COLO668 (cell line): ENCODE data around the gene SPPL2C.

Experiments used
- DNase-seq: peaks from one replicate; lab custom pipeline; 2025; ENCODE audit not compliant: unreplicated experiment; lab: John Stamatoyannopoulos, UW

Gene SPPL2C, protein sequence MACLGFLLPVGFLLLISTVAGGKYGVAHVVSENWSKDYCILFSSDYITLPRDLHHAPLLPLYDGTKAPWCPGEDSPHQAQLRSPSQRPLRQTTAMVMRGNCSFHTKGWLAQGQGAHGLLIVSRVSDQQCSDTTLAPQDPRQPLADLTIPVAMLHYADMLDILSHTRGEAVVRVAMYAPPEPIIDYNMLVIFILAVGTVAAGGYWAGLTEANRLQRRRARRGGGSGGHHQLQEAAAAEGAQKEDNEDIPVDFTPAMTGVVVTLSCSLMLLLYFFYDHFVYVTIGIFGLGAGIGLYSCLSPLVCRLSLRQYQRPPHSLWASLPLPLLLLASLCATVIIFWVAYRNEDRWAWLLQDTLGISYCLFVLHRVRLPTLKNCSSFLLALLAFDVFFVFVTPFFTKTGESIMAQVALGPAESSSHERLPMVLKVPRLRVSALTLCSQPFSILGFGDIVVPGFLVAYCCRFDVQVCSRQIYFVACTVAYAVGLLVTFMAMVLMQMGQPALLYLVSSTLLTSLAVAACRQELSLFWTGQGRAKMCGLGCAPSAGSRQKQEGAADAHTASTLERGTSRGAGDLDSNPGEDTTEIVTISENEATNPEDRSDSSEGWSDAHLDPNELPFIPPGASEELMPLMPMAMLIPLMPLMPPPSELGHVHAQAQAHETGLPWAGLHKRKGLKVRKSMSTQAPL

DNA sequence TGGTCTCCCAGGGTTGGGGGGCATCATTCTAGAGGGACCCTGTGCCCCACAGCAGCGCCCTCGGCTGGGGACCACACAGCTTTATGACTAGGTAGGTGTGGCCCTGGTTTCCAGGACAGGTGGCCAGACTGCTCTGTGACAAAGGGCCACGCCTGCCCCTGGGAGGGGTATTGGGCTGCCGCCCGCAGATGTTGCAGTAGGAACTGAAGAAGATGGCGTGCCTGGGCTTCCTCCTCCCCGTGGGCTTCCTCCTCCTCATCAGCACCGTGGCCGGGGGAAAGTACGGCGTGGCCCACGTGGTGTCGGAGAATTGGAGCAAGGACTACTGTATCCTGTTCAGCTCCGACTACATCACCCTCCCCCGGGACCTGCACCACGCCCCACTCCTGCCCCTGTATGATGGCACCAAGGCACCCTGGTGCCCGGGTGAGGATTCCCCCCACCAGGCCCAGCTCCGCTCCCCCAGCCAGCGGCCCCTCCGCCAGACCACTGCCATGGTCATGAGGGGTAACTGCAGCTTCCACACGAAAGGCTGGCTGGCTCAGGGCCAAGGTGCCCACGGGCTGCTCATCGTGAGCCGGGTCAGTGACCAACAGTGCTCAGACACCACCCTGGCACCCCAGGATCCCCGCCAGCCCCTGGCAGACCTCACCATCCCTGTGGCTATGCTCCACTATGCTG, at the start of gene SPPL2C:
Gene SPPL2C, plus strand, starts transcription at position 187 of the 681 bp plus-strand sequence. Its CDS starts 26 bp downstream, at position 213.
- DNase-seq, result peak; percentile 39

- DNase-seq, result no peak
Observed at GRCh38 chr17:45800816-45801215, 43.9 kb upstream of the SPPL2C start.

DNA sequence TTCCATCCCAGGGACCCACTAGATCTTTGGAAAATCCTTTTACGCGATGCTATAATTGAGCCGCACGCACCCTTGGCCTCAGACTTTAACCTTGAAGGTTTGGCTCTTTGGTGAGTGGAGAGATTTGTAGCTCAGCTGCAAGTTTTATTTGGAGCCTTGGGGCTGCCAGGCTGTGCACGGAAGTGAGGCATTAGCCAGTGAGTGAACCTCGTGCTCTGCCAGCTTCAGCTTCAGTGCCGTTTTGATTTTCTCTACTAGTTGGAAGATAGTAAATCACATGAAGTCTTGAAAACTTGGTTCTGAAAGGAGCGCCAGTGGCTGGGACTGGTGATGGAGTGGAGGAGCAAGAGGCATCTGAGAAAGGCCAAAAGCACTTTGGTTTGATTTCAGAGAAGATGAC, 43.3 kb upstream of the SPPL2C start:
- no peak for DNase-seq

DNA sequence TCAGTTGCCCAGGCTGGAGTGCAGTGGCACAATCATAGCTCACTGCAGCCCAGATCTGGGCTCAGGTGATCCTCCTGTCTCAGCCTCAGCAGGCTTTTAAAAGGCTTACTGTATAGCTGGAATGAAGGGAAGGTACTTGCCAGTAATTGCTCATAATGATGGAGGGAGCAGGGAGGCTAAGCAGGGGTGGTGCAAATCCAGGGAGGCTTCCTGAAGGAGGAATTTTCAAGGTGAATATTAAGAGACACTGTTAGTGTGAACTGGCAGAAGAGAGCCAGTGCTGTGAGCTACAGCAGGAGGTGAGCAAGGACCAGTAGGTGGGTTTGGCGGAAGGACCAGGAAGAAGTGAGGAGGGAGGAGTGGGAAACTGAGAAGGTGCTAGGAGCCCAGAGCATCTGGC, 35.8 kb upstream of the SPPL2C start:
- DNase-seq, result no peak

- no peak for DNase-seq
Observed at GRCh38 chr17:45809499-45809898, 35.2 kb upstream of the SPPL2C start.

- DNase-seq, result no peak
Observed at GRCh38 chr17:45812102-45812501, 32.6 kb upstream of the SPPL2C start.

- DNase-seq, result peak; percentile 1
Observed at GRCh38 chr17:45813048-45813725, 31.5 kb upstream of the SPPL2C start.

DNA sequence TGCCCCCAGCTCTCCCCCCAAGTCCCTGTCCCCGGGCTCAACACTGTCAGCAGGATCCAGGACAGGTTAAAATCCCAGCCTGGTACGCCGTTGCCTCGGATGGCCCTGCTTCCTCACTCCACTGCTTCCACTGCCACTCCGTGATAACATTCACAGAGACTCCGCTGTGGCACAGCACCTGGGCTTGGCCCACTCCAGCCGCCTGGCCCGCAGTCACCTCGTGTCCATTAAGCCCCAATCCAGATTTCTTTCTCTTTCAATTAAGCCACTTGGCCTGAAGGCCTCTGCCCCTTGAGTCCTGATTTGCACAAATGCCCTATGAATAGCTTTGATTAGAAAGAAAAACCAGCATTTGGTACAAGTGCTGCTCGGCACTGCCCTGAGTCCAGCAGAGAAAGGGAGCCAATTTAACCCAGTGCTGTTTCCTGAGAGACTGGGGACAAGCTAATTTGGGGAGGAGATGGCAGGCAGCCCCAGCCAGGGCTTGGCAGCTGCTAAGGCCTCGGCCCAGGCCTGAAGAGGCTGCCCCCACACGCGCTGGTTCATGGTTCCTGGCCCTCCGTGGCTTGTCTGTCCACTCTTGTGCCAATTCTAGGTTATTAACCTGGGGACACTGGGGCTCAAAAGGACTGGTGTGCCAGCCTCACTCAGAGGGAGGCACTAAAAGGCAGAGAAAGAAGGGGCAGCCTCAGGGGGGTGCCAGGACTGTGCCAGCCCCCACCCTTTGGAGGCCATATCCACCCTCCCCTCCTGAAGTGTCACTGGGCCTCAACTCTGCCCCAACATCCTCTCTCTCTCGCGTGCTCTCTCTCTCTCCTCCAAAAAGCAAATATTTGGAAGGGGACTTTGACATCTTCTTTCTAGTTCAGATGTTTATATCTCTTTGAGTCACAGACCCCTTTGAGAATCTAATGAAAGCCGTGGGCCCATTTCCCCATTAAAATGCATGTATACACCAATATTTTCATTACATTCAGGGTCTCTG, 29.8 kb upstream of the SPPL2C start:
- DNase-seq, result no peak

GRCh38 chr17:45815752-45816151, 28.9 kb upstream of the SPPL2C start:
- DNase-seq, result no peak

DNA sequence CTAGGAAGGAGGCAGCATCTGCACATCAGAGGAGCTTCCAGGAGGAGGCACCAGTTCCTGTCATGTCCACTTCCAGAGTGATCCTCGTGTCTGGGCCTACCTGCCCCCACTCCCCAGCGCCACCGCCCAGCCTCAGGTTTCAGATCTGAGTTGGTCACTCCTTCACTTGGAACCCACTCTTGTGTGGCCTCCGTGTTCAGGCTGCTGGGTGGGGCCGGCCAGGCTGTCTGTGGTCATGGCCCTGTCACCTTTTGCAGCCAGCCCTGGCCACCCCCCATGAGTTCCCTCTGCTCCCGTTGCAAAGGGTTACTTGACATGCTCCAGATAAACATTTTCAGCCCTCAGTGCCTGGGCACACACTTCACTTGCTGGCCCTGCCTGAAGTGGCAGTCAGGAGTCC, 26.6 kb upstream of the SPPL2C start:
- DNase-seq, result no peak

DNA sequence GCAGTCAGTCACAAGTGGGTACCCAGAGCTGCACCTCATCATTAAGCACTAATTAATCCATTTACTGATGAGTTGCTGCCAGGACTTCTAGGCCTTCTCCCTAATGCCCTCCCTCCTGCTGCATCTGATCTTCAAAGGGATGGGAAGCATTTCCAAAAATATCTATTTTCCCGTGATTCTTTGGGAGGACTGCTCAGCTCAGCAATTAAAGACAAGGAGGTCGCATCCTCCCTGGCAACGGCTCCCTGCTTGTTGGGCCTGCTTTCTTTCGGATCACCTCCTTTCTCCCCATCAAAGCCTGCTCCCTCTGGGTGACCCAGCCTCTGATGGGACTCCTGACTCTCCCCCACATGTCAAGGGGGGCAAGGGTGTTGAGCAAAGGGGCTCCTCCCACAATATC, 26.0 kb upstream of the SPPL2C start:
- DNase-seq, result no peak

GRCh38 chr17:45819632-45820031, 25.0 kb upstream of the SPPL2C start:
- DNase-seq, result no peak

DNA sequence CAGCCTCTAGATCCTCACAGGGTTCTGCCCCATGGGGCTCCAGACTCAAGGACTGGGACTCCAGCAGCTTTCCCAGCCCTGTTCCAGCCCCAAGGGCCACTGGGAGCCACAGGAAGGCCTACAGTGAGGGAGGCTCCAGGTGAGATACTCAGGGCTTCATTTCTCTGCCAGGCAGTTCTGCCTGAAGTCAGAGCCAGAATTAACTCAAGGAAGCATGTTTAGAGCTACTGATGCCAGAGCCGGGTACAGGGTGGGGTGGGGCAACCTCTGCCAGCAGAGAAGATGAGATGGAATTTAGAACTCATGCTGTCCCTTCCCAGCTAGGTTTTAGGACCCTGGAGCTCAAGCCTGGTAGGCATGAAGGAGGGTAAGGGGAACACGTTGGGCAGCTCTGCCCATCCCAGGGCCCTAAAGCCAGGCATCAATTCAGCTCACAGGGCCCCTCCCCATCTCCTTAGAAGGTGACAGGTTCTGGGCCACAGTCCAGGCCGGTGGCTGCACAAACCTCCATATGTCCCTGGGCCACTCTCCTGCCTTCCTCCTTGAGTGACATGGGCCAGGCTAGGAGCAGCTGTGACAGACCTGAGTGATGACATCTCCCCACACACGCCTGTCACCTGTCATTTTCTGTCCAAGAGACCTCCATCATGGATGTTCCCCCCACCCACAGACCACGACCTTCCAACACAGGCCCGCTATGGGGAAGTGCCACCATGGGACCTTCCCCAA, 24.5 kb upstream of the SPPL2C start:
- no peak for DNase-seq

GRCh38 chr17:45821147-45821546, 23.5 kb upstream of the SPPL2C start:
- no peak for DNase-seq

GRCh38 chr17:45823598-45823997, 21.1 kb upstream of the SPPL2C start:
- no peak for DNase-seq

DNA sequence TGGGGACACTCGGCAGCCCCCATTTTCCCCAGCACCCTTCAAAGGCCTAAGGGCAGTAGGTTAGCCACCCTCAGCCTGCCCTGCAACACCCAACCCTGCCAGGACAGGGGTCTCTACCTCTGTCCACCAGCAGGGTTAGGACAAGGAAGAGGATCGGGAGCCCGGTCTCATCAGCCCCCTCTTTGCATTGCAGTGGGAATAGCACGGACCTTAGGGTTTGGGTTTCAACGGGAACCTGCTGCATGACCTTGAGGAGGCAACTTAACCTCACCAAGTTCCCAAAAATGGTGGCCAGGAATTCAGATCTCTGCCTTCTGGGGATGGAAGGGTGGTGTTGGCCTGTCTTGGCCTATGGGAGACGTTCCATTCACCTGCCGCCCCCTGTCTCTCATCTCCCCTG, 20.2 kb upstream of the SPPL2C start:
- DNase-seq, result no peak

GRCh38 chr17:45824901-45825492, 19.7 kb upstream of the SPPL2C start:
- no peak for DNase-seq

DNA sequence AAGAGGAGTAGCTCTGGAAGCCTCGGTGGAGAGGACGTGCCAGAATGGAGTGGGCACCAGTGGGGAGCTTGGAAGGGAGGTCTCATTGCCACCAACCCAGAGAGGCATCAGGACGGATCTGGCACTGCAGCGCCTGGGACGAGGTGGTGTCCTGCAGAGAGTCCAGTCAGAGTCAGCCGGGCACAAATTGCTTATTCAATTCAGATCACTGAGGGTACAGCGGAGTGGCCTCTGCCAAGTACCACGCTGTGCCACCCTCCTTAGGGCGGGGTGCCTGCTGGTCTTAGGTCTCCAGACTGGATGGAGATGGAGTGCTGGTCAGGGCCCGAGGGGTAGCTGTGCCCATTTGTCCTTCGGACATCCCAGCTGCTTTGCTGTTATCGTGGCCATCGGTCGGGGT, 18.9 kb upstream of the SPPL2C start:
- DNase-seq, result no peak

- DNase-seq, result no peak
Observed at GRCh38 chr17:45826919-45827588, 17.6 kb upstream of the SPPL2C start.
